ENCODE measurements around the gene CTDSP2.

GRCh38 chr12:57889500-57889989 lies 43.0 kb upstream of the CTDSP2 start:
- TF ChIP-seq TARDBP (IDR thresholded peaks at IDR 0.05) (no peak), SUZ12 (IDR thresholded peaks at IDR 0.05) (no peak), SP1 (IDR thresholded peaks at IDR 0.05) (no peak), HDGF (IDR thresholded peaks at IDR 0.05; ENCODE audit: borderline replicate concordance) (no peak), ELF4 (IDR thresholded peaks at IDR 0.05) (no peak), FOXK2 (IDR thresholded peaks at IDR 0.05) (no peak), FOXM1 (IDR thresholded peaks at IDR 0.05; ENCODE audit: borderline replicate concordance) (no peak), BHLHE40 (IDR thresholded peaks at IDR 0.05; ENCODE audit: borderline replicate concordance) (no peak), NFRKB (IDR thresholded peaks at IDR 0.05) (no peak)
